Fibroblast of the aortic adventitia (primary cell): ENCODE results near the gene SF3A2. TPM values are rescaled to one million over a fixed set of nuclear protein-coding genes. Genes with fewer than 3 reads are reported as not detected.

Source experiments
- DNase-seq: peaks from one replicate; pipeline ENCODE4 v3.0.0-alpha.2; 2010; ENCODE audit warnings: low read depth
- H3K4me3 ChIP-seq: 2 replicates; pipeline ENCODE4 v1.5.1; 2011; ENCODE audit warnings: low read depth, mild to moderate bottlenecking, control low read depth, low read length, moderate library complexity
- total RNA-seq: library from RNA; depleted of rRNA; stranded (reverse); fragments of >200 nt; gene quantifications from 2 replicates; pipeline ENCODE4 v1.2.3, GENCODE V29; 2012; ENCODE audit warnings: low replicate concordance
- TF ChIP-seq, protein P1 (sequence below): IDR thresholded peaks from 2 replicates; pipeline ENCODE4 v1.5.1; 2011; ENCODE audit warnings: mild to moderate bottlenecking, low read length, control low read depth, inconsistent platforms; ENCODE audit not compliant: insufficient read depth

SF3A2 gene
- total RNA-seq, 1 donor: 29.6 TPM

DNA sequence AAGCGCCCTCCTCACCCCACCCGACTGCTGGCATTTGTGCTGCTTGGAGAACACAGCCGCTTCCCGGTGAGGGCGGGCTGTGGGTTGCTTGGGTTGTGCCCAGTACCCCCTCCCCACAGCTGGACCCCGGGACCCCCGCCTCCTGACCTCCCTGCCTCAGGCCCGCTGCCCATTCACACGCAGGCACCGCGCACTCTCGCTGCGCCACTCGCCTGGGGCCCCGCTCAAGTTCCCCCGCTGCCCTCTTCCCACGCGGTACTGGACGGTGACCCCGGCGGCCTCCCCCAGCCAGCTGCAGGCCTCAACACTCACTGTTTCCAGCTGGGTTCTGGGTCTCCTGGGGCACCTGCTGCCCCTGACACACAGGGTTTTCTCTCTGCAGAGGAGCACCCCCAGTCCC, 16.9 kb upstream of the SF3A2 start:
- DNase-seq: no peak
- TF ChIP-seq, protein P1, sequence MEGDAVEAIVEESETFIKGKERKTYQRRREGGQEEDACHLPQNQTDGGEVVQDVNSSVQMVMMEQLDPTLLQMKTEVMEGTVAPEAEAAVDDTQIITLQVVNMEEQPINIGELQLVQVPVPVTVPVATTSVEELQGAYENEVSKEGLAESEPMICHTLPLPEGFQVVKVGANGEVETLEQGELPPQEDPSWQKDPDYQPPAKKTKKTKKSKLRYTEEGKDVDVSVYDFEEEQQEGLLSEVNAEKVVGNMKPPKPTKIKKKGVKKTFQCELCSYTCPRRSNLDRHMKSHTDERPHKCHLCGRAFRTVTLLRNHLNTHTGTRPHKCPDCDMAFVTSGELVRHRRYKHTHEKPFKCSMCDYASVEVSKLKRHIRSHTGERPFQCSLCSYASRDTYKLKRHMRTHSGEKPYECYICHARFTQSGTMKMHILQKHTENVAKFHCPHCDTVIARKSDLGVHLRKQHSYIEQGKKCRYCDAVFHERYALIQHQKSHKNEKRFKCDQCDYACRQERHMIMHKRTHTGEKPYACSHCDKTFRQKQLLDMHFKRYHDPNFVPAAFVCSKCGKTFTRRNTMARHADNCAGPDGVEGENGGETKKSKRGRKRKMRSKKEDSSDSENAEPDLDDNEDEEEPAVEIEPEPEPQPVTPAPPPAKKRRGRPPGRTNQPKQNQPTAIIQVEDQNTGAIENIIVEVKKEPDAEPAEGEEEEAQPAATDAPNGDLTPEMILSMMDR: no peak

DNA sequence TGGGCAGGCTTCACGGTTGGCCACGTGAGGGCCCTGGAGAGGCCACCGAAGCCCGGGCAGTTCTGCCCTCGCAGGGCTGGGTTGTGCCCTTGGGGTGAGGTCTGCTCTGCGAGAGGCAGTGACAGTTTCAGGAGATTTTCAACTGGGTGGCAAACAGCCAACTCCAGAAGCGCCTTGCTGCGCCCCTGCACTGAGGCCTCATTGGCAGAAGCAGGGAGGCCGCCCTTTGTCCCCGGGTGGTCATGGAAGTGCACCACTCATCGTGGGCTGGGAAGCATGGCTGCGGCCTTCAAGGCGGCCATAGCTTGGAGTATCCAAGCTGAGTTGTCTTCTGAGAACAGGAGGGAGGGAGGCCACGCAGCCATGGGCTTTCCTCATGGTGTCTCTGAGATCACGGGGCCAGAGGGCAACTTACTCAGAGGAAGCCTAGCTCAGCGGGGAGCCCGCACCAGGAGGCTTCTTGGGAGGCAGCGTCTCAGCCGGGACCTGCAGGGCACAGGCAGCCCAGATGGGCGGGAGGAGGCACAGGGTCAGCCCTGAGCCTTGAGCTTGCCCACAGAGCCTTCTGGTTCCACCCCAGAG, 15.3 kb upstream of the SF3A2 start:
- no peak overlapping the region for H3K4me3 ChIP-seq
- no peak for DNase-seq
- TF ChIP-seq, protein P1: no peak

More for the DNA sequence above, 16.9 kb upstream of the SF3A2 start:
- H3K4me3 ChIP-seq: no peak overlapping the region

- H3K4me3 ChIP-seq: no peak overlapping the region
- TF ChIP-seq, protein P1: peak; percentile 24
- no peak for DNase-seq
Measured at GRCh38 chr19:2221918-2222317, 14.7 kb upstream of the SF3A2 start.

- H3K4me3 ChIP-seq: no peak overlapping the region
- DNase-seq: no peak
- TF ChIP-seq, protein P1: no peak
Measured at GRCh38 chr19:2223391-2223790, 13.2 kb upstream of the SF3A2 start.

DNA sequence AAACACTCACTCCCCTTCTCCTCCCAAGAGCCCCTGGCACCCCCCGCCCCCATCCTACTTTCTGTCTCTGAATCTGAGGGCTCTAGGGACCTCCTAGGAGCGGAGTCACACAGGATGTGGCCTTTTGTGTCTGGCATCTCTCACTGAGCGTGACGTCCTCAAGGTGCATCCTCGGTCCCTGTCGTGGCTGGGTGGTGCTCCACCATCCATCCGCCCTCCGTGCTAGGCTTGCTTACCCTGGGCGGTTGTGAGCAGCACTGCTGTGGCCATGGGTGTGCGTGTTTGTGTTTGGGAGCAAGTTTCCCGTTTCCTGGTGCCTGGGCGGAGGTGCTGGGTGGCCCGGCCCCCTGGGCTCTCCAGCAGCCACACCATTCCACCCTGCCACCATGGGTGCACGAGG, 12.7 kb upstream of the SF3A2 start:
- TF ChIP-seq, protein P1: no peak
- H3K4me3 ChIP-seq: no peak overlapping the region
- no peak for DNase-seq

GRCh38 chr19:2224754-2225349, 11.8 kb upstream of the SF3A2 start:
- TF ChIP-seq, protein P1: no peak
- no peak overlapping the region for H3K4me3 ChIP-seq
- no peak for DNase-seq
